ENCODE data around the gene ADI1.
"Not testable (repeated sequence)": the region's sequence is repeated elsewhere in the genome, so short reads cannot be mapped to it uniquely, and the experiment has no call there.

ADI1 gene

GRCh38 chr2:3492475-3492787, 26.9 kb downstream of the ADI1 start:
- not testable (repeated sequence) for DNase-seq; H3K4me1 Mint-ChIP-seq; H3K36me3 Mint-ChIP-seq (ENCODE audit: low read depth); H3K9me3 Mint-ChIP-seq; H3K27me3 Mint-ChIP-seq; ATAC-seq; H3K27ac Mint-ChIP-seq; H3K4me3 Mint-ChIP-seq

- Mint-ChIP-seq H3K27ac (no peak overlapping the region), H3K9me3 (no peaks in the 10 kb centered on the region), H3K27me3 (no peaks in the 10 kb centered on the region), H3K4me3 (no peak overlapping the region), H3K4me1 (no peaks in the 10 kb centered on the region), H3K36me3 (ENCODE audit: low read depth) (peaks cover 4% of the 10 kb centered on the region)
- ATAC-seq, result no peak
- DNase-seq, result no peak
Measured at GRCh38 chr2:3491716-3492474, 27.4 kb downstream of the ADI1 start.

GRCh38 chr2:3491306-3491705, 28.0 kb downstream of the ADI1 start:
- Mint-ChIP-seq H3K27me3 (no peaks in the 10 kb centered on the region), H3K4me1 (no peaks in the 10 kb centered on the region), H3K27ac (no peak overlapping the region), H3K4me3 (no peak overlapping the region), H3K36me3 (ENCODE audit: low read depth) (peaks cover 4% of the 10 kb centered on the region), H3K9me3 (no peaks in the 10 kb centered on the region)
- DNase-seq (no peak), ATAC-seq (no peak)

GRCh38 chr2:3490191-3491170, 28.9 kb downstream of the ADI1 start:
- ATAC-seq, result no peak
- Mint-ChIP-seq H3K27ac (no peak overlapping the region), H3K36me3 (ENCODE audit: low read depth) (no peaks in the 10 kb centered on the region), H3K4me1 (no peaks in the 10 kb centered on the region), H3K9me3 (no peaks in the 10 kb centered on the region), H3K27me3 (no peaks in the 10 kb centered on the region), H3K4me3 (no peak overlapping the region)
- no peak for DNase-seq

- ATAC-seq, result no peak
- Mint-ChIP-seq H3K36me3 (ENCODE audit: low read depth) (no peaks in the 10 kb centered on the region), H3K9me3 (no peaks in the 10 kb centered on the region), H3K27ac (no peak overlapping the region), H3K27me3 (no peaks in the 10 kb centered on the region), H3K4me3 (no peak overlapping the region), H3K4me1 (no peaks in the 10 kb centered on the region)
- DNase-seq, result no peak
Measured at GRCh38 chr2:3489764-3490115, 29.6 kb downstream of the ADI1 start.

- Mint-ChIP-seq H3K36me3 (ENCODE audit: low read depth) (no peaks in the 10 kb centered on the region), H3K27ac (no peak overlapping the region), H3K27me3 (no peaks in the 10 kb centered on the region), H3K4me3 (no peak overlapping the region), H3K9me3 (no peaks in the 10 kb centered on the region), H3K4me1 (no peaks in the 10 kb centered on the region)
- ATAC-seq (no peak), DNase-seq (no peak)
Measured at GRCh38 chr2:3488855-3489763, 30.2 kb downstream of the ADI1 start.

GRCh38 chr2:3488061-3488531, 31.2 kb downstream of the ADI1 start:
- Mint-ChIP-seq H3K36me3 (ENCODE audit: low read depth) (no peaks in the 10 kb centered on the region), H3K27ac (no peak overlapping the region), H3K27me3 (no peaks in the 10 kb centered on the region), H3K4me1 (no peaks in the 10 kb centered on the region), H3K4me3 (no peak overlapping the region), H3K9me3 (no peaks in the 10 kb centered on the region)
- DNase-seq (no peak), ATAC-seq (no peak)

GRCh38 chr2:3487432-3487831, 31.9 kb downstream of the ADI1 start:
- H3K36me3 Mint-ChIP-seq (ENCODE audit: low read depth), result no peaks in the 10 kb centered on the region
- no peaks in the 10 kb centered on the region for H3K9me3 Mint-ChIP-seq
- H3K27me3 Mint-ChIP-seq, result no peaks in the 10 kb centered on the region
- H3K4me3 Mint-ChIP-seq, result no peak overlapping the region
- H3K4me1 Mint-ChIP-seq, result no peaks in the 10 kb centered on the region
- DNase-seq, result no peak
- ATAC-seq, result no peak
- H3K27ac Mint-ChIP-seq, result no peak overlapping the region

- H3K4me1 Mint-ChIP-seq, result no peaks in the 10 kb centered on the region
Measured at GRCh38 chr2:3487028-3487425, 32.3 kb downstream of the ADI1 start.

GRCh38 chr2:3486047-3487027, 33.0 kb downstream of the ADI1 start:
- Mint-ChIP-seq H3K9me3 (no peaks in the 10 kb centered on the region), H3K27ac (no peak overlapping the region), H3K4me3 (no peak overlapping the region), H3K27me3 (no peaks in the 10 kb centered on the region), H3K4me1 (no peaks in the 10 kb centered on the region), H3K36me3 (ENCODE audit: low read depth) (no peaks in the 10 kb centered on the region)
- ATAC-seq (no peak), DNase-seq (no peak)

More at GRCh38 chr2:3487028-3487425, 32.3 kb downstream of the ADI1 start:
- Mint-ChIP-seq H3K27me3 (no peaks in the 10 kb centered on the region), H3K36me3 (ENCODE audit: low read depth) (no peaks in the 10 kb centered on the region), H3K27ac (no peak overlapping the region), H3K9me3 (no peaks in the 10 kb centered on the region), H3K4me3 (no peak overlapping the region)
- DNase-seq (no peak), ATAC-seq (no peak)

- Mint-ChIP-seq H3K9me3 (no peaks in the 10 kb centered on the region), H3K27ac (no peak overlapping the region), H3K4me1 (peaks cover 4% of the 10 kb centered on the region), H3K36me3 (ENCODE audit: low read depth) (peaks cover 2% of the 10 kb centered on the region), H3K4me3 (no peak overlapping the region), H3K27me3 (no peaks in the 10 kb centered on the region)
- ATAC-seq (no peak), DNase-seq (no peak)
Measured at GRCh38 chr2:3485166-3485565, 34.2 kb downstream of the ADI1 start.

- no peak overlapping the region for H3K27ac Mint-ChIP-seq
- no peaks in the 10 kb centered on the region for H3K27me3 Mint-ChIP-seq
- peaks cover 4% of the 10 kb centered on the region for H3K4me1 Mint-ChIP-seq
- no peak overlapping the region for H3K4me3 Mint-ChIP-seq
- H3K36me3 Mint-ChIP-seq (ENCODE audit: low read depth), result peaks cover 8% of the 10 kb centered on the region
- no peak for ATAC-seq
- DNase-seq, result no peak
- no peaks in the 10 kb centered on the region for H3K9me3 Mint-ChIP-seq
Measured at GRCh38 chr2:3483986-3484960, 35.1 kb downstream of the ADI1 start.
